ENCODE data around the gene PGAM2.

Gene PGAM2

GRCh38 chr7:44080686-44081265 lies 15.4 kb upstream of the PGAM2 start:
- H3K9me3 Mint-ChIP-seq = no peaks in the 10 kb centered on the region
- H3K36me3 Mint-ChIP-seq (ENCODE audit: low read depth) = peaks cover 15% of the 10 kb centered on the region
- peaks cover 21% of the 10 kb centered on the region for H3K4me1 Mint-ChIP-seq (ENCODE audit: low read depth)
- peak overlapping the region; percentile 91 for H3K27ac Mint-ChIP-seq
- peak overlapping the region; percentile 88 for H3K4me3 Mint-ChIP-seq
- H3K27me3 Mint-ChIP-seq (ENCODE audit: low read depth) = no peaks in the 10 kb centered on the region

- peaks cover 15% of the 10 kb centered on the region for H3K36me3 Mint-ChIP-seq (ENCODE audit: low read depth)
- H3K4me1 Mint-ChIP-seq (ENCODE audit: low read depth) = peaks cover 21% of the 10 kb centered on the region
- H3K4me3 Mint-ChIP-seq = no peak overlapping the region
- no peaks in the 10 kb centered on the region for H3K9me3 Mint-ChIP-seq
- no peak overlapping the region for H3K27ac Mint-ChIP-seq
- no peaks in the 10 kb centered on the region for H3K27me3 Mint-ChIP-seq (ENCODE audit: low read depth)
Measured at GRCh38 chr7:44080118-44080517, 14.8 kb upstream of the PGAM2 start.

GRCh38 chr7:44079331-44080021 lies 14.1 kb upstream of the PGAM2 start:
- peaks cover 18% of the 10 kb centered on the region for H3K36me3 Mint-ChIP-seq (ENCODE audit: low read depth)
- H3K27ac Mint-ChIP-seq = no peak overlapping the region
- H3K4me1 Mint-ChIP-seq (ENCODE audit: low read depth) = peaks cover 21% of the 10 kb centered on the region

DNA sequence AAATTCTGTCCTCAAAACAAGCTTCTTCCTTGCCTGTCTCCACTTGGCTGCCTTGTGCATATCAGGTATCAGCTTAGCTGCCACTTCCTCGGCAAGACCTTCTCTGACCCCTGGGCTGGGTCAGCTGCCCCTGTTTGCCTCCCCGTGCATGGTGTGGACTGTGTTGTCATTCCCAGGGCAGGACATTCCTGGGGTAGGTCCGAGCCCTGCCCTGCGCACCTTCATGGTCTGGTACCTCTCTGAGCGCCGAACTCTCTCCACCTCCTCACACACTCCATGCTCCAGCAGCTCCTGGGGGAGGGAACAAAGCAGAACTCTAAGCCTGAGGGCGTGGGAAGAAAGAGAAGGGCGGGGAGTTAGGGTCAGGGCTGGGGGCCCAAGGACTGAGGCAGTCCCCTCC lies 13.2 kb upstream of the PGAM2 start:
- H3K9me3 Mint-ChIP-seq = no peaks in the 10 kb centered on the region
- H3K27me3 Mint-ChIP-seq (ENCODE audit: low read depth) = no peaks in the 10 kb centered on the region
- no peak overlapping the region for H3K4me3 Mint-ChIP-seq
- H3K36me3 Mint-ChIP-seq (ENCODE audit: low read depth) = peaks cover 18% of the 10 kb centered on the region
- peaks cover 21% of the 10 kb centered on the region for H3K4me1 Mint-ChIP-seq (ENCODE audit: low read depth)
- H3K27ac Mint-ChIP-seq = peak overlapping the region; percentile 5

More at GRCh38 chr7:44079331-44080021, 14.1 kb upstream of the PGAM2 start:
- Mint-ChIP-seq H3K4me3 (no peak overlapping the region), H3K27me3 (ENCODE audit: low read depth) (no peaks in the 10 kb centered on the region), H3K9me3 (no peaks in the 10 kb centered on the region)

DNA sequence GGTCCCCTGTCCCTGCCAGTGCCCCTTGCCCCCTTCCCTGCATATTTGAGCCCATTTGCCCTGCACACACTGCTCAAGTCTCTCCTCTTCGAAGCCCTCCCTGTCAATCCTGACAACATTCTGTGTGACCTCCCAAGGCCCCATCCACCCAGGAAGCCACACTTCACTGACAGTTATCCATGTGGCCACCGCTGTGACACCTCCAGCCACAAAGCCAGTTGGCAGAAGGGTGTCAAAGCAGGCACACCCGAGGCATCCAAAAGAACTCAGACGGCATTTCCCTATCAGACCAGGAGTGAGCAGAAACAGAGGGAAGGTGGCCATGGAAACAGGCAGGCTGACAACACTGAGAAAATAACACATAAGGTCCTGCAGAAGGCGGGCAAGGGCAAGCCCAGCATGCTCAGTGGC lies 12.3 kb upstream of the PGAM2 start:
- H3K27ac Mint-ChIP-seq = peak overlapping the region; percentile 33

GRCh38 chr7:44077061-44077460 lies 11.7 kb upstream of the PGAM2 start:
- no peak overlapping the region for H3K27ac Mint-ChIP-seq
- H3K9me3 Mint-ChIP-seq = no peaks in the 10 kb centered on the region
- H3K4me3 Mint-ChIP-seq = no peak overlapping the region
- H3K4me1 Mint-ChIP-seq (ENCODE audit: low read depth) = peaks cover 14% of the 10 kb centered on the region
- H3K27me3 Mint-ChIP-seq (ENCODE audit: low read depth) = no peaks in the 10 kb centered on the region
- H3K36me3 Mint-ChIP-seq (ENCODE audit: low read depth) = peaks cover 24% of the 10 kb centered on the region

More for the DNA sequence above, 12.3 kb upstream of the PGAM2 start:
- H3K4me3 Mint-ChIP-seq = no peak overlapping the region
- H3K9me3 Mint-ChIP-seq = no peaks in the 10 kb centered on the region
- peaks cover 14% of the 10 kb centered on the region for H3K4me1 Mint-ChIP-seq (ENCODE audit: low read depth)
- no peaks in the 10 kb centered on the region for H3K27me3 Mint-ChIP-seq (ENCODE audit: low read depth)
- peaks cover 19% of the 10 kb centered on the region for H3K36me3 Mint-ChIP-seq (ENCODE audit: low read depth)

GRCh38 chr7:44076101-44076895 lies 10.9 kb upstream of the PGAM2 start:
- no peak overlapping the region for H3K27ac Mint-ChIP-seq
- H3K4me1 Mint-ChIP-seq (ENCODE audit: low read depth) = peaks cover 13% of the 10 kb centered on the region
- no peaks in the 10 kb centered on the region for H3K27me3 Mint-ChIP-seq (ENCODE audit: low read depth)
- H3K36me3 Mint-ChIP-seq (ENCODE audit: low read depth) = peaks cover 23% of the 10 kb centered on the region
- H3K9me3 Mint-ChIP-seq = no peaks in the 10 kb centered on the region
- no peak overlapping the region for H3K4me3 Mint-ChIP-seq

DNA sequence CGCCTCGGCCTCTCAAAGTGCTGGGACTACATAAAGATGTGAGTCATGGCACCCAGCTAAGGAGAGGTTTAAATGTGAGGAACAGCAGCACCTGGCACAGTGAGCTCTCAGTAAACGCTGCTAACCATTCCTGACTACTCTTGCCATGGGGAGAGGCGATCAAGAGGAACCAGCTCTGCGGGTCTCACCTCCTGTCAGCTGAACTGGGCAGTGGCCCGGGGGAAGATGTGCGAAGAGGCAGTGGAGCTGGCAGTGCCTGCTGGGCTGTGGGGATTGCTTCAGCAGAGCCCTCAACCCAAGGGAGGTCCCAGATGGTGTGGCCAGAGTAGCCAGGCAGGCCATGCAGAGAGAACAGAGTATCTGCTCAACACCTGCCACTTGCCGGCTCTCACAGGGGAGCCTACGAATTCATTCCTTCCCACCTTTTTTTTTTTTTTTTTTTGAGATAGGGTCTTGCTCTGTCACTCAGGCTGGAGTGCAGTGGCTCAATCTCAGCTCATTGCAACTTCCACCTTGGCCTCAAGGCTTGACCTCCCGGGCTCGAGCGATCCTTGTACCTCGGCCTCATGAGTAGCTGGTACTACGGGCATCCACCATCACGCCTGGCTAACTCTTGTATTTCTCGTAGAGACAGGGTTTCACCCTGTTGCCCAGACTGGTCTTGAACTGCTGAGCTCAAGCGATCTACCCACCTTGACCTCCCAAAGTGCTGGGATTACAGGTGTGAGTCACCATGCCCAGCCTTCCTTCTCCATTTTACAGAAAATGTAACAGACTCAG lies 10.1 kb upstream of the PGAM2 start:
- Mint-ChIP-seq H3K4me1 (ENCODE audit: low read depth) (peaks cover 7% of the 10 kb centered on the region), H3K27me3 (ENCODE audit: low read depth) (no peaks in the 10 kb centered on the region), H3K4me3 (no peak overlapping the region), H3K27ac (no peak overlapping the region), H3K9me3 (no peaks in the 10 kb centered on the region), H3K36me3 (ENCODE audit: low read depth) (peaks cover 19% of the 10 kb centered on the region)

- Mint-ChIP-seq H3K36me3 (ENCODE audit: low read depth) (peaks cover 19% of the 10 kb centered on the region), H3K9me3 (no peaks in the 10 kb centered on the region), H3K4me3 (no peak overlapping the region), H3K27ac (no peak overlapping the region), H3K4me1 (ENCODE audit: low read depth) (peaks cover 7% of the 10 kb centered on the region), H3K27me3 (ENCODE audit: low read depth) (no peaks in the 10 kb centered on the region)
Measured at GRCh38 chr7:44074349-44074695, 9.0 kb upstream of the PGAM2 start.

DNA sequence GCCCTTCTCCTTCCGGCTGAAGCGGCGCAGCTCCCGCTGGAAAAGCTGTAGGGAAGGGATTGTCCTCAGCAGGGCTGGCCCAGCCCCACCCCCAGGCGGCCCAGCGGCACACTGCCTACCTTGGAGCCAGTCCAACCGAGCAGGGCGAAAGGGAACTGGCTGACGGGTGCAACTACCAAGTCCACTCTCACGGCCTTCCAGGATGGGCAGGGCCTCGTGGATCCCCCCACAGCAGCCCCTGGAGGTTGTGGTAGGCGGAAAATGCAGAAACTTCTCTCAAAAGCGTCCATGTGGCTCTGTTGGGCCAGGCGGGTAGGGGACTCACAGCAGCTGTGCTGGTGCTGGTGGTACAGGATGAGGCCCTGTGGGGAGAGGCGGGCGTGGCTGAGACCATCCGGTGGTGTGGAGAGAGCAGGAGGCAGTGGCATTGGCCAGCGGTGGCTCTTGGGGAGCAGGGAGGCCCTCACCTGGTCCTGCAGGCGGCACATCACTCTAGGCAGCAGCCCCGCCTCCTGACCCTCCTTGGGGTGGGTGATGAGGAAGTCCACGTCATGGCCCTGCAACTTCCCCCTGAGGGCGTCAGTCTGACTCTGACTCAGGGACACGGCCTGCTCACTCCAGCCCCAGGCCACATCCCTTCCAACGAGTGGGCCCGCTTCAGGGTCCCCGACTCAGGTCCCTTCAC lies 8.4 kb upstream of the PGAM2 start:
- Mint-ChIP-seq H3K4me1 (ENCODE audit: low read depth) (peaks cover 7% of the 10 kb centered on the region), H3K27ac (no peak overlapping the region), H3K36me3 (ENCODE audit: low read depth) (peaks cover 19% of the 10 kb centered on the region), H3K4me3 (no peak overlapping the region), H3K9me3 (no peaks in the 10 kb centered on the region), H3K27me3 (ENCODE audit: low read depth) (no peaks in the 10 kb centered on the region)

DNA sequence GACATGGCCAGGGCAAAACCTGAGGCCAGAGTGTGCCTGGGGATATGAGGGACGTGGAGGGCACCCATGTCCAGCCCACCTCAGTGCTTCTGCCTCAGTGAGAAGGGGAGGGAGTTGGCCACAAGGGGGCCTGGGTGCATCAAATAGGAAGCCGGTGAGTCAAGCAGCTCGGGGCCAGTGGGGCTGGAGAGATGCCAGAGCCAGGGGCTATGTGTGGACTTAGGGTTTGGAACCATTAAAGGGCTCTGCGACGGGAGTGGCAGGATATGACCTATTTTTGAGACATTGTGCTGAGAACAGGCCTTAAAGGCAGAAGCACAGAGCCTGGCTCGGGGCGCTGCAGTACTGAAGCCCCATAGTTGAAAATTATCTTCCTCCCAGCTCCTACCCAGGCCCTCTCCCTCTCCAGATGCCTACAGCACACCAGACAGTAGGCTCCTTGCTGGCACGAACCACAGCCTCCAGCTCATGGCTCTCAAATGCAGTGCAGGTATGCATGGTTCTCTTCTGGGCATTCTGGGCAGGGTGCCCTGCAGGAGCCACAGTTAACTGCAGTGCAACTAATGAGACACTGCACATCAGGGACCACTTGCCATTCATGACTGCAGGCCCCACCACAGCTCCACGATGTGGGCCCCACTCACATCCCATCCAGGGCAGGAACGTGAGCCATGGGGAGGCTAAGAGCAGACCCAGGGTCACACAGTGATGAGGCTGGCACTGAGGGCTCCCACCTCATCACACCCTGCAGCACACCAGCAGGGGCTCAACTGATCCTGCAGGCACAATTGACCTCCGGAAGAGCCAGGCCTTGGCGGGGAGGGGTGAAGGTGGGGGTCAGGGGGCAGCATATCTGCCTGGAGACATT lies 7.2 kb upstream of the PGAM2 start:
- Mint-ChIP-seq H3K27me3 (ENCODE audit: low read depth) (no peaks in the 10 kb centered on the region), H3K27ac (peak overlapping the region; percentile 55), H3K36me3 (ENCODE audit: low read depth) (peaks cover 11% of the 10 kb centered on the region), H3K4me3 (no peak overlapping the region), H3K9me3 (no peaks in the 10 kb centered on the region), H3K4me1 (ENCODE audit: low read depth) (peaks cover 2% of the 10 kb centered on the region)

GRCh38 chr7:44071726-44072363 lies 6.5 kb upstream of the PGAM2 start:
- Mint-ChIP-seq H3K27ac (peak overlapping the region; percentile 41), H3K36me3 (ENCODE audit: low read depth) (peaks cover 11% of the 10 kb centered on the region), H3K4me3 (no peak overlapping the region), H3K4me1 (ENCODE audit: low read depth) (peaks cover 1% of the 10 kb centered on the region), H3K9me3 (no peaks in the 10 kb centered on the region), H3K27me3 (ENCODE audit: low read depth) (no peaks in the 10 kb centered on the region)

GRCh38 chr7:44068054-44068453 lies 2.7 kb upstream of the PGAM2 start:
- H3K4me3 Mint-ChIP-seq = no peak overlapping the region
- peaks cover 3% of the 10 kb centered on the region for H3K4me1 Mint-ChIP-seq (ENCODE audit: low read depth)
- H3K9me3 Mint-ChIP-seq = no peaks in the 10 kb centered on the region
- no peak overlapping the region for H3K27ac Mint-ChIP-seq
- no peaks in the 10 kb centered on the region for H3K27me3 Mint-ChIP-seq (ENCODE audit: low read depth)
- peaks cover 11% of the 10 kb centered on the region for H3K36me3 Mint-ChIP-seq (ENCODE audit: low read depth)

All from T-helper 1 cell treated with Interleukin-12 subunit alpha and Interleukin-12 subunit beta and Interleukin-4 antibody, amounts not matched to agents 30 μg/mL and 1 μg/mL, for 36 hours (primary cell).